ENCODE data around the gene DNM1. TPM values are rescaled to one million over a fixed set of nuclear protein-coding genes. Genes with fewer than 3 reads are reported as not detected.
"Not testable (repeated sequence)": the region's sequence is repeated elsewhere in the genome, so short reads cannot be mapped to it uniquely, and the experiment has no call there.

DNM1 gene
- total RNA-seq, 1 donor from 2014 or later: 84.0 TPM

DNA sequence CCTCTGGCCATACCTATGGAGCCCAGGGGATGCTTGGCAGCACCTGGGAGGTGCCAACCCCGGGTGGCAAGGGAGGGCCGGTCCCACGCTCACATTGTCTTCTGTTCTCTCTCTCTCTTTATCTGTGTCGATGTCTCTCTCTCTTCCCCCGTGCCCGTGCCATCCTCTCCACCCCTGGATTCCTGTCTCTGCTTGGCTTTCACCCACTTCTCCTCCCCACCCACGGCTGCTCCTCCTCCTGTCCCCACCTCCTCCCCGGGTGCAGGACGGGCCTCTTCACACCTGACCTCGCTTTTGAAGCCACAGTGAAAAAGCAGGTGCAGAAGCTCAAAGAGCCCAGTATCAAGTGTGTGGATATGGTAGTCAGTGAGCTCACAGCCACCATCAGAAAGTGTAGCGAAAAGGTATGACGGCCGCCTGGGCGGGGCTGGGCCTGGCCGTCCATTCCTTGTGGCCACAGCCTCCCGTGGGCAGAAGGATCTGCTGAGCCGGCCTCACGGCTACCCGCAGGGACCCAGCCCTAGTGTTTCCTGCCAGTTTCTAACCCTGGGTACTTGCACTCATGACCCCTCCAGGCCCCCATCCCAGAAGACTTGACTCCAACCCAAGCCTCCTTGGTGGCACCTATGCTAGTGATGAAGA, 22.7 kb downstream of the DNM1 start:
- Mint-ChIP-seq H3K4me3 (no peak overlapping the region), H3K4me1 (no peaks in the 10 kb centered on the region), H3K36me3 (ENCODE audit: low read depth) (peaks cover 3% of the 10 kb centered on the region), H3K27ac (ENCODE audit: unreplicated experiment) (no peak overlapping the region), H3K9me3 (no peaks in the 10 kb centered on the region), H3K27me3 (ENCODE audit: low read depth) (no peaks in the 10 kb centered on the region)
- no peak for DNase-seq (ENCODE audit: low read depth, low spot score)
- TF ChIP-seq CTCF (conservative IDR thresholded peaks at IDR 0.05): no peak

- TF ChIP-seq CTCF (conservative IDR thresholded peaks at IDR 0.05): no peak
- DNase-seq (ENCODE audit: low read depth, low spot score): no peak
- Mint-ChIP-seq H3K4me3 (no peak overlapping the region), H3K27ac (ENCODE audit: unreplicated experiment) (no peak overlapping the region), H3K27me3 (ENCODE audit: low read depth) (no peaks in the 10 kb centered on the region), H3K4me1 (no peaks in the 10 kb centered on the region), H3K36me3 (ENCODE audit: low read depth) (peaks cover 3% of the 10 kb centered on the region), H3K9me3 (no peaks in the 10 kb centered on the region)
Measured at GRCh38 chr9:128226412-128226801, 23.2 kb downstream of the DNM1 start.

DNA sequence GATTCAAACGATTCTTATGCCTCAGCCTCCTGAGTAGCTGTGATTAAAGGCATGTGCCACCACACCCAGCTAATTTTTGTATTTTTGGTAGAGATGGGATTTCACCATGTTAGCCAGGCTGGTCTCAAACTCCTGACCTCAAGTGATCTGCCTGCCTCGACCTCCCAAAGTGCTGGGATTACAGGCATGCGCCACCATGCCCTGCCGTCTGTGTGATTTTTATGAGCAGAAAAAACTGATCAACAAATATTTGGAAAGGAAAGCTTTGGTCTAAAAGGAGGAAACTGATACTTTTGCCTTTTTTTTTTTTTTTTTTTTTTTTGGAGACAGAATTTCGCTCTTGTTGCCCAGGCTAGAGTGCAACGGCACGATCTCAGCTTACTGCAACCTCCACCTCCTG, 27.7 kb downstream of the DNM1 start:
- H3K36me3 Mint-ChIP-seq (ENCODE audit: low read depth); DNase-seq (ENCODE audit: low read depth, low spot score); H3K27ac Mint-ChIP-seq (ENCODE audit: unreplicated experiment); H3K27me3 Mint-ChIP-seq (ENCODE audit: low read depth); H3K9me3 Mint-ChIP-seq; H3K4me1 Mint-ChIP-seq; H3K4me3 Mint-ChIP-seq: not testable (repeated sequence)

DNA sequence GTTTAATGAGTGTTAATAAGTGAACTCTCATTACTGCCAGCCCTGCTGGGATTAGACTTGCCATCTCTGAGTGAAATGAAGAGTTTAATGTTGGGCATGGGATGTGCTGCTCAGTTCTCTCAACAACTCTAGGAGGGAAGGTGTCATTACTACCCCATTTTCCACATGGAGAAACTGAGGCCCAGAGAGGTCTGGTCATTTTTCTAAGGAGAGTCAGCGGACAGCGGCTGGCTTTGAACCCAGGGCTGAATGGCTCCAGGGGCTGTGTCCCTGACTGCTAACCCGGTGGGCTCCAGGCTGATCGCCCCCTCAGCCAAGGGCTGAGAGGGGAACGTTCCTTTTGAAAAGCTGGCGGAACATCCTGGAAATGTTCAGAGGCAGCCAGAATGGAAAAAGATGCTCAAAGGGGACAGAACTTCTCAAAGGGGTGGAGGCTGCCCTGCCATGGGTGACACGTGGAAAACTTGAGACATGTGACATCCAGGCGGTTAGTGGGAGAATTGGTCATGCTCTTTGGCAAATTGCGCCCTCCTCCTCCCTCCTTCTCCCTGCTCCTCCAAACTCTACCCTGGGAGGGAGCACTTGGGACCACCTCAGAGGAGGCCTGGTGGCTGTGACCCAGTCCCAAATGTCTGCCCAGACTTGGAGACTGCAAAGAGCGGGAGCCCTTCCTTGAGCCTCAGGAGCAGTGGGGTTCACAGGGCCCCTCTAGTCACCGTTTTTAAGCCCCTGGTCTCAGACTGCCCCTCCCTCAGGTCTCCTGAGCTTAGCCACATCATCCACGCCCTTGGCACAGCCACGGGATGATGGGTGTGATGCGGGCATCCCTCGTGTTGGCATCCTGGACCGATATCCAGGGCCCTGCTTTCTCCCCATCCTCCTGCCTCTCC, 28.7 kb downstream of the DNM1 start:
- Mint-ChIP-seq H3K36me3 (ENCODE audit: low read depth) (peaks cover 4% of the 10 kb centered on the region), H3K4me1 (peaks cover 4% of the 10 kb centered on the region), H3K27me3 (ENCODE audit: low read depth) (no peaks in the 10 kb centered on the region), H3K27ac (ENCODE audit: unreplicated experiment) (no peak overlapping the region), H3K4me3 (no peak overlapping the region), H3K9me3 (no peaks in the 10 kb centered on the region)
- TF ChIP-seq CTCF (conservative IDR thresholded peaks at IDR 0.05): no peak
- no peak for DNase-seq (ENCODE audit: low read depth, low spot score)

DNA sequence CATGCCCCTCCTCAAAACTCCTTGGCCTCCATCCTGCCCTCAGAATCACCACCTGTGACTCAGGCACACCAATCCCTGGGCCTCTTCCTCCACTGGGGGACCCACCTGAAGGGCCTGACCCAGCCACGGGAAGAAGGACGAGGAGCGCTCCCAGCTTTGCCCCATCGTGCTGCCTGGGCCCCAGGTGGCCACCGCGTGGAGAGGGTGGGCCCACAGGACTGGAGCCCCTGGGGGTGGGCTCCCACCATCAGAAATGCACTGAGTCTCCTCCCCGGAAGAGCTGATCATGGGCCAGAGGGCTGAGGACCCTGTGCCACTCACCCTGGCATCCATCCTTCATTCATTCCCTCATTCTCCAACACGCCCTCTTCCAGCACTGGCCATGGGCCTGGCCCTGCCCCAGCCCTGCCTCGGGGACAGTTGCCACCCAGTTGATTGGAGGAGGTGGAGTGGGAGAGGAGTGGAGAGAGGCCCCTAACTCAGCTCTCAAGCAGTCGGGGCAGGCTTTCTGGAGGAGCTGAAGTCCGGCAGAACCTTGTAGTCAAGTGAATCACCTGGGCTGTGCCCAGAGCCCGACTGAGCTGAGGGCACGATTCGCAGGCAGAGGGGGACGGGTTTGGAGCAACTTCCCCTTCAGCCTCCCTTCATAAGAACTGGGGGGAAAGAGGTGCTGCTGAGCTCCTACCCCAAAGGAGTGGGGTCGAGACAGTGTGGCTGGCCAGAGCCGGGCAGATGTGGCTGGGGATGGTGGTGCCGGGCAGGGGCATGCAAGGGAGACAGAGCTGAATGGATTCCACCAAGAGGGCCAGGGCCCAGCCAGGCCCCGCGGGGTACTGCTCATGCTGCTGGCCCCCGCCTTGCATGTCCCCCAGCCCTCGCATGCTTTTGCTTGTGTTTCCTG, 29.6 kb downstream of the DNM1 start:
- no peak overlapping the region for H3K4me3 Mint-ChIP-seq
- no peak for DNase-seq (ENCODE audit: low read depth, low spot score)
- no peak for TF ChIP-seq CTCF (conservative IDR thresholded peaks at IDR 0.05)
- H3K27ac Mint-ChIP-seq (ENCODE audit: unreplicated experiment): no peak overlapping the region
- peaks cover 4% of the 10 kb centered on the region for H3K36me3 Mint-ChIP-seq (ENCODE audit: low read depth)
- H3K27me3 Mint-ChIP-seq (ENCODE audit: low read depth): no peaks in the 10 kb centered on the region
- peaks cover 4% of the 10 kb centered on the region for H3K4me1 Mint-ChIP-seq
- no peaks in the 10 kb centered on the region for H3K9me3 Mint-ChIP-seq

Measured in neural crest cell (in vitro differentiated cells).